Astrocyte of the spinal cord (primary cell): ENCODE measurements around the gene FOXR1.

ENCODE experiments used
- DNase-seq: peaks from one replicate; pipeline ENCODE4 v3.0.0; 2011; ENCODE audit warnings: low read depth, low spot score
- H3K4me3 ChIP-seq: 2 replicates; pipeline ENCODE4 v1.5.1; 2011; ENCODE audit warnings: low read depth, mild to moderate bottlenecking, low read length, moderate library complexity
- CTCF ChIP-seq: IDR thresholded peaks from 2 replicates; pipeline ENCODE4 v1.5.1; 2012; ENCODE audit warnings: low read depth, mild to moderate bottlenecking, low read length, inconsistent platforms
- in situ Hi-C: cut with HindIII; loops from 2 replicates; pipeline ENCODE4 v1.10.0; 2017; ENCODE audit warnings: low sequenced_read_pairs

The FOXR1 gene

GRCh38 chr11:119030329-119031047, 58.9 kb downstream of the FOXR1 start, which contains the start of gene SLC37A4:
Gene SLC37A4 (minus strand): TSS chr11:119030877.
- H3K4me3 ChIP-seq: peak within 1 kb of the TSS; percentile 61
- TF ChIP-seq CTCF: no peak
- peak; percentile 98 for DNase-seq
- in situ Hi-C loops: no loop called here
